HG02763 (cell line): ENCODE results near the gene SNRNP48.

Experiments
- ATAC-seq: cut with Tn5 transposase; IDR thresholded peaks from one replicate; pipeline ENCODE4 v1.9.1; 2021; ENCODE audit warnings: mild to moderate bottlenecking, moderate library complexity; ENCODE audit not compliant: unreplicated experiment

Gene SNRNP48

GRCh38 chr6:7558781-7559180 lies 31.2 kb upstream of the SNRNP48 start:
- no peak for ATAC-seq

GRCh38 chr6:7559196-7559595 lies 30.8 kb upstream of the SNRNP48 start:
- no peak for ATAC-seq

GRCh38 chr6:7559651-7560385 lies 30.2 kb upstream of the SNRNP48 start:
- no peak for ATAC-seq

- ATAC-seq: no peak
Measured at GRCh38 chr6:7561153-7561964, 28.6 kb upstream of the SNRNP48 start.

GRCh38 chr6:7562769-7563168 lies 27.2 kb upstream of the SNRNP48 start:
- no peak for ATAC-seq

GRCh38 chr6:7566107-7566506 lies 23.9 kb upstream of the SNRNP48 start:
- no peak for ATAC-seq

GRCh38 chr6:7566617-7567173 lies 23.3 kb upstream of the SNRNP48 start:
- no peak for ATAC-seq

- no peak for ATAC-seq
Measured at GRCh38 chr6:7568021-7568420, 22.0 kb upstream of the SNRNP48 start.

- ATAC-seq: no peak
Measured at GRCh38 chr6:7569082-7569481, 20.9 kb upstream of the SNRNP48 start.

GRCh38 chr6:7572213-7572943 lies 17.6 kb upstream of the SNRNP48 start:
- no peak for ATAC-seq

- no peak for ATAC-seq
Measured at GRCh38 chr6:7574500-7574899, 15.5 kb upstream of the SNRNP48 start.

GRCh38 chr6:7578516-7578915 lies 11.5 kb upstream of the SNRNP48 start:
- ATAC-seq: no peak

GRCh38 chr6:7578931-7579330 lies 11.1 kb upstream of the SNRNP48 start:
- ATAC-seq: no peak

- no peak for ATAC-seq
Measured at GRCh38 chr6:7579851-7580250, 10.1 kb upstream of the SNRNP48 start.

- no peak for ATAC-seq
Measured at GRCh38 chr6:7580537-7580926, 9.5 kb upstream of the SNRNP48 start.

- ATAC-seq: no peak
Measured at GRCh38 chr6:7580927-7581618, 8.9 kb upstream of the SNRNP48 start.

GRCh38 chr6:7585287-7585930 lies 4.6 kb upstream of the SNRNP48 start:
- ATAC-seq: no peak

GRCh38 chr6:7587631-7588100 lies 2.3 kb upstream of the SNRNP48 start:
- no peak for ATAC-seq

GRCh38 chr6:7588506-7588905 lies 1.5 kb upstream of the SNRNP48 start:
- ATAC-seq: no peak

GRCh38 chr6:7589221-7589620 lies 777 bp upstream of the SNRNP48 start:
- no peak for ATAC-seq
